GM12878 (cell line): Measurements from ENCODE around the gene VSIG10L. TPM values are rescaled to one million over a fixed set of nuclear protein-coding genes. Genes with fewer than 3 reads are reported as not detected.

Source experiments
- ATAC-seq: fragments of 200-7000 bp; cut with Tn5 transposase; 3 replicates; pipeline ENCODE4 v1.9.1; 2020; ENCODE audit warnings: mild to moderate bottlenecking, moderate library complexity
- BruUV-seq: library from RNA; stranded (reverse); fragments of 400-500 nt; replicated peaks from 2 replicates; lab custom pipeline; 2021; lab: Mats Ljungman, UMichigan
- CTCF ChIA-PET: fragments of 300-600 bp; sonication (Branson Sonifier 250); formaldehyde crosslinking; extraction: SDS; loops from one replicate; lab custom pipeline; 2021; ENCODE audit warnings: inconsistent platforms; lab: Yijun Ruan, JAX
- POLR2A ChIA-PET: fragments of 350-600 bp; formaldehyde crosslinking; extraction: SDS; loops from one replicate; lab custom pipeline; 2021; ENCODE audit warnings: inconsistent platforms; lab: Charles Lee
- RAD21 ChIA-PET: fragments of 300-600 bp; sonication (Branson Sonifier 250); formaldehyde crosslinking; loops from one replicate; lab custom pipeline; 2023; ENCODE audit warnings: antibody characterized with exemption; ENCODE audit not compliant: unreplicated experiment; lab: Charles Lee
- SMC1A ChIA-PET: fragments of 300-600 bp; sonication (Branson Sonifier 250); formaldehyde crosslinking; loops from one replicate; lab custom pipeline; 2023; ENCODE audit not compliant: unreplicated experiment, uncharacterized antibody; lab: Charles Lee
- DNase-seq: peaks from one replicate; pipeline ENCODE4 v3.0.0-alpha.2; 2011; ENCODE audit warnings: low read depth, low spot score
- FAIRE-seq: peaks from 3 replicates; lab custom pipeline; 2011; peaks lifted over from hg19 to GRCh38; lab: Jason Lieb, UNC
- H2AFZ ChIP-seq: 2 replicates; pipeline ENCODE4 v1.6.0; 2011; ENCODE audit warnings: low read depth, low read length, control low read depth; ENCODE audit not compliant: control insufficient read depth
- H3K27ac ChIP-seq: 2 replicates; pipeline ENCODE4 v1.5.1; 2011; ENCODE audit warnings: control low read depth; ENCODE audit not compliant: control insufficient read depth, insufficient read depth
- H3K27me3 ChIP-seq, 2 experiments: replicated peaks in 1 of 2; 2 replicates each; pipeline versions ENCODE4 v1.6.0 to v1.6.1; 2011; ENCODE audit warnings: low read length in 1 of 2; ENCODE audit not compliant: control insufficient read depth in 2 of 2, insufficient read depth in 2 of 2
- H3K36me3 ChIP-seq, 2 experiments: 2 replicates each; pipeline ENCODE4 v1.5.1; 2011; ENCODE audit warnings: low read length in 1 of 2; ENCODE audit not compliant: control insufficient read depth in 2 of 2, insufficient read depth in 2 of 2
- H3K4me1 ChIP-seq: 2 replicates; pipeline ENCODE4 v1.6.1; 2011; ENCODE audit warnings: mild to moderate bottlenecking, low read length, moderate library complexity, mixed read lengths; ENCODE audit not compliant: control insufficient read depth, insufficient read depth
- H3K4me2 ChIP-seq: 2 replicates; pipeline ENCODE4 v1.6.0; 2011; ENCODE audit warnings: control low read depth; ENCODE audit not compliant: control insufficient read depth, insufficient read depth
- H3K4me3 ChIP-seq: fragments of 200-600 bp; sonication (generic); 2 replicates; pipeline ENCODE4 v1.5.1; 2016
- H3K79me2 ChIP-seq: 2 replicates; pipeline ENCODE4 v1.6.0; 2011; ENCODE audit warnings: low read length; ENCODE audit not compliant: control insufficient read depth, insufficient read depth
- H3K9ac ChIP-seq: 2 replicates; pipeline ENCODE4 v1.8.0; 2011; ENCODE audit warnings: low read length, control low read depth, mixed read lengths; ENCODE audit not compliant: control insufficient read depth, insufficient read depth
- H3K9me3 ChIP-seq: replicated peaks from 3 replicates; pipeline ENCODE4 v1.5.1; 2011; ENCODE audit warnings: mild to moderate bottlenecking, low read length; ENCODE audit not compliant: control insufficient read depth, insufficient read depth
- H4K20me1 ChIP-seq: 2 replicates; pipeline ENCODE4 v1.6.0; 2011; ENCODE audit not compliant: control insufficient read depth, insufficient read depth
- BCL11A ChIP-seq: IDR thresholded peaks from 2 replicates; pipeline ENCODE4 v1.6.1; 2011; ENCODE audit warnings: low read depth, low read length
- BMI1 ChIP-seq: fragments of 450-650 bp; IDR thresholded peaks from 2 replicates; pipeline ENCODE4 v1.6.1; 2016; ENCODE audit warnings: mild to moderate bottlenecking, moderate library complexity, borderline replicate concordance
- CHD4 ChIP-seq: fragments of 200-600 bp; sonication (generic); IDR thresholded peaks from 2 replicates; pipeline ENCODE4 v1.6.1; 2016; ENCODE audit warnings: mild to moderate bottlenecking
- CUX1 ChIP-seq: IDR thresholded peaks from 2 replicates; pipeline ENCODE4 v1.6.1; 2012; ENCODE audit warnings: improper control_type of control experiment, low read depth, low read length; ENCODE audit not compliant: insufficient replicate concordance
- FOXK2 ChIP-seq: fragments of 450-650 bp; IDR thresholded peaks from 2 replicates; pipeline ENCODE4 v1.6.1; 2017; ENCODE audit warnings: mild to moderate bottlenecking, moderate library complexity
- NBN ChIP-seq: fragments of 450-650 bp; IDR thresholded peaks from 2 replicates; pipeline ENCODE4 v1.6.1; 2016
- PRDM15 ChIP-seq: fragments of 450-650 bp; formaldehyde crosslinking; IDR thresholded peaks from 2 replicates; pipeline ENCODE4 v1.4.0; 2020; ENCODE audit warnings: mild to moderate bottlenecking, moderate library complexity
- RCOR1 ChIP-seq: conservative IDR thresholded peaks from 2 replicates; pipeline ENCODE4 v1.6.1; 2012; ENCODE audit warnings: low read depth, low read length, improper control_type of control experiment
- WGBS: methylation state at CpG from one replicate; pipeline ENCODE4 v1.1.6; 2016; ENCODE audit warnings: low lambda C conversion rate; ENCODE audit not compliant: insufficient replicate concordance, insufficient coverage; ENCODE audit errors: missing lambda C conversion rate; 5-methylcytosine and 5-hydroxymethylcytosine counted together
- in situ Hi-C: fragments of 300-500 bp; cut with MboI; formaldehyde crosslinking; loops from 9 replicates; pipeline ENCODE4 v1.14.3; 2018; ENCODE audit warnings: mixed read lengths
- intact Hi-C: fragments of 100-400 bp; cut with micrococcal nuclease; formaldehyde crosslinking; loops from one replicate; pipeline ENCODE4 v1.14.2; 2022; ENCODE audit not compliant: unreplicated experiment
- polyA plus RNA-seq, 11 experiments: library from polyadenylated mRNA; depleted of rRNA in 4 of 11; unstranded in 6 of 11; stranded (reverse) in 5 of 11; fragments of >200 nt; fragmentation: Nextera tagmentation in 4 of 11; fragmentation: Illumina TruSeq in 1 of 11; extraction: Ambion mirVana in 4 of 11; extraction: Trizol in 1 of 11; gene quantifications; 1 replicate in 1 of 11; 2 replicates in 10 of 11; pipeline versions ENCODE4 v1.2.1 to v1.2.3, GENCODE V29; 2011 to 2016; ENCODE audit warnings: inconsistent platforms in 2 of 11, missing spikeins in 2 of 11, low read depth in 1 of 11
- total RNA-seq, 4 experiments: library from RNA; depleted of rRNA in 3 of 4; stranded (reverse); fragments of >200 nt in 3 of 4; fragmentation: Illumina TruSeq in 1 of 4; extraction: Trizol in 1 of 4; gene quantifications; 2 replicates each; pipeline versions ENCODE4 v1.2.1 to v1.2.3, GENCODE V29; 2013 to 2021
- TF ChIP-seq, protein P1 (sequence below): fragments of 450-650 bp; IDR thresholded peaks from 2 replicates; pipeline ENCODE4 v1.6.1; 2018; ENCODE audit warnings: mild to moderate bottlenecking, low read depth, moderate library complexity; ENCODE audit not compliant: partially characterized antibody

The VSIG10L gene
- total and polyA plus RNA-seq, 10 of the 15 experiments (the other 5 are each of a cell fraction or from before 2014, with no cell fraction given): 0.09 to 0.93 (median 0.49) TPM

- TF ChIP-seq PRDM15 (CRISPR knock-in tag): no peak
- TF ChIP-seq, all 136 proteins: peak for 0
Measured at GRCh38 chr19:51323481-51324166, 18.3 kb downstream of the VSIG10L start (continued).

DNA sequence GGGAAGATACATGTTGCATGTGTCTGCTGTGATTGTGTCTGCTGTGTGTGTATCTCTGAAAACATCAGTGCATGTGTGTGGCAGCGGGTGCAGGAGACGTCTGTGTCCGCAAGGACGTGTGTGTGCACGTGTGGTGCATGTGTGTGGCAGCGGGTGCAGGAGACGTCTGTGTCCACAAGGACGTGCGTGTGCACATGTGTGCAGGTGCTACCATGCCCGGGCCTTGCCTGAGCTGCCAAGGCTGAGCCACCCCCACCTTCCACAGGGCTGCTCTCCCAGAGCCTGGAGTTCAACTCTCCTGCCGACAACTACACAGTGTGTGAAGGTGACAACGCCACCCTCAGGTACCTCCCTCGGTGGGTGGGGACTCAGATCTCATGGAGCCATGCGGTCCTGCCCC, 20.1 kb downstream of the VSIG10L start:
- ChIA-PET CTCF (no interaction called here), POLR2A (no interaction called here), RAD21 (no interaction called here), SMC1A (no interaction called here)
- 35% methylated on average over 14 of the region's 14 CpGs for WGBS
- Histone ChIP-seq H3K9ac (no peak overlapping the region), H3K4me3 (no peak overlapping the region), H2AFZ (no peak overlapping the region), H4K20me1 (no peaks in the 10 kb centered on the region), H3K36me3 (no peaks in the 10 kb centered on the region), H3K27me3 (peaks cover 0 to 5% of the 10 kb centered on the region in 2 experiments; a peak in 1 of 4 replicates), H3K9me3 (no peaks in the 10 kb centered on the region), H3K4me2 (no peak overlapping the region), H3K27ac (no peak overlapping the region), H3K79me2 (no peaks in the 10 kb centered on the region), H3K4me1 (no peaks in the 10 kb centered on the region)
- no peak for FAIRE-seq
- intact Hi-C loops (no loop called here), in situ Hi-C loops (no loop called here)
- no peak for ATAC-seq
- DNase-seq: no peak
- no TSS peak for BruUV-seq
- TF ChIP-seq CUX1 (no peak), CHD4 (no peak), BCL11A (no peak), BMI1 (no peak), NBN (no peak), FOXK2 (no peak), RCOR1 (no peak)
- TF ChIP-seq, protein P1, sequence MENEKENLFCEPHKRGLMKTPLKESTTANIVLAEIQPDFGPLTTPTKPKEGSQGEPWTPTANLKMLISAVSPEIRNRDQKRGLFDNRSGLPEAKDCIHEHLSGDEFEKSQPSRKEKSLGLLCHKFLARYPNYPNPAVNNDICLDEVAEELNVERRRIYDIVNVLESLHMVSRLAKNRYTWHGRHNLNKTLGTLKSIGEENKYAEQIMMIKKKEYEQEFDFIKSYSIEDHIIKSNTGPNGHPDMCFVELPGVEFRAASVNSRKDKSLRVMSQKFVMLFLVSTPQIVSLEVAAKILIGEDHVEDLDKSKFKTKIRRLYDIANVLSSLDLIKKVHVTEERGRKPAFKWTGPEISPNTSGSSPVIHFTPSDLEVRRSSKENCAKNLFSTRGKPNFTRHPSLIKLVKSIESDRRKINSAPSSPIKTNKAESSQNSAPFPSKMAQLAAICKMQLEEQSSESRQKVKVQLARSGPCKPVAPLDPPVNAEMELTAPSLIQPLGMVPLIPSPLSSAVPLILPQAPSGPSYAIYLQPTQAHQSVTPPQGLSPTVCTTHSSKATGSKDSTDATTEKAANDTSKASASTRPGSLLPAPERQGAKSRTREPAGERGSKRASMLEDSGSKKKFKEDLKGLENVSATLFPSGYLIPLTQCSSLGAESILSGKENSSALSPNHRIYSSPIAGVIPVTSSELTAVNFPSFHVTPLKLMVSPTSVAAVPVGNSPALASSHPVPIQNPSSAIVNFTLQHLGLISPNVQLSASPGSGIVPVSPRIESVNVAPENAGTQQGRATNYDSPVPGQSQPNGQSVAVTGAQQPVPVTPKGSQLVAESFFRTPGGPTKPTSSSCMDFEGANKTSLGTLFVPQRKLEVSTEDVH: no peak
